ENCODE results near the gene WIPF1. TPM values are rescaled to one million over a fixed set of nuclear protein-coding genes. Genes with fewer than 3 reads are reported as not detected.

WIPF1 gene
- total and polyA plus RNA-seq, 10 donors = 74.9 to 265 (median 175) TPM

GRCh38 chr2:174544156-174544555 is 53.4 kb downstream of the WIPF1 start:
- DNase-seq = no peak
- TF ChIP-seq POLR2A (IDR thresholded peaks at IDR 0.05) = no peak
- no peak for TF ChIP-seq CTCF (IDR thresholded peaks at IDR 0.05 in 8 of 11, conservative IDR thresholded peaks at IDR 0.05 in 3 of 11)
- no peak for TF ChIP-seq POLR2AphosphoS5 (IDR thresholded peaks at IDR 0.05)
- H3K4me3 ChIP-seq = no peak overlapping the region
- H3K9me3 ChIP-seq = no peaks in the 10 kb centered on the region
- no peak overlapping the region for H3K27ac ChIP-seq
- WGBS, 5 donors = 70 to 82% (median 76%) methylated on average over 3 of the region's 3 CpGs
- H3K4me1 ChIP-seq = no peaks in the 10 kb centered on the region
- intact Hi-C loops (cut with DNase I; ENCODE audit: low total_unique reads) = no loop called here
- H3K36me3 ChIP-seq = no peaks in the 10 kb centered on the region
- H3K27me3 ChIP-seq (replicated peaks in 1 of 7) = no peaks in the 10 kb centered on the region

- intact Hi-C loops (cut with DNase I; ENCODE audit: low total_unique reads) = no loop called here
- no peak for DNase-seq
- H3K27ac ChIP-seq = no peak overlapping the region
- no peaks in the 10 kb centered on the region for H3K4me1 ChIP-seq
- no peaks in the 10 kb centered on the region for H3K9me3 ChIP-seq
- H3K4me3 ChIP-seq = no peak overlapping the region
- H3K36me3 ChIP-seq = no peaks in the 10 kb centered on the region
- peaks cover 0 to 15% (median 0%) of the 10 kb centered on the region in 7 donors for H3K27me3 ChIP-seq (replicated peaks in 1 of 7)
- 81 to 89% (median 82%) methylated on average over 5 of the region's 5 CpGs for WGBS, 5 donors
- no peak for TF ChIP-seq POLR2AphosphoS5 (IDR thresholded peaks at IDR 0.05)
- no peak for TF ChIP-seq CTCF (IDR thresholded peaks at IDR 0.05 in 8 of 11, conservative IDR thresholded peaks at IDR 0.05 in 3 of 11)
- no peak for TF ChIP-seq POLR2A (IDR thresholded peaks at IDR 0.05)
These were observed 56.7 kb downstream of the WIPF1 start for GRCh38 chr2:174540893-174541292.

- H3K27ac ChIP-seq = no peak overlapping the region
- WGBS, 5 donors = 83 to 90% (median 85%) methylated on average over 11 of the region's 11 CpGs
- H3K27me3 ChIP-seq (replicated peaks in 1 of 7) = peaks cover 0 to 15% (median 0%) of the 10 kb centered on the region in 7 donors
- no peak overlapping the region for H3K4me3 ChIP-seq
- H3K9me3 ChIP-seq = no peaks in the 10 kb centered on the region
- DNase-seq = no peak
- intact Hi-C loops (cut with DNase I; ENCODE audit: low total_unique reads) = no loop called here
- TF ChIP-seq POLR2AphosphoS5 (IDR thresholded peaks at IDR 0.05) (no peak), CTCF (IDR thresholded peaks at IDR 0.05 in 8 of 11, conservative IDR thresholded peaks at IDR 0.05 in 3 of 11) (no peak), POLR2A (IDR thresholded peaks at IDR 0.05) (no peak)
- no peaks in the 10 kb centered on the region for H3K4me1 ChIP-seq
- H3K36me3 ChIP-seq = no peaks in the 10 kb centered on the region
These were observed 61.6 kb downstream of the WIPF1 start for GRCh38 chr2:174535757-174536703.

GRCh38 chr2:174535083-174535482 is 62.5 kb downstream of the WIPF1 start:
- Histone ChIP-seq H3K4me1 (no peaks in the 10 kb centered on the region), H3K27ac (no peak overlapping the region), H3K36me3 (no peaks in the 10 kb centered on the region), H3K4me3 (no peak overlapping the region), H3K27me3 (replicated peaks in 1 of 7) (peaks cover 0 to 15% (median 0%) of the 10 kb centered on the region in 7 donors), H3K9me3 (no peaks in the 10 kb centered on the region)
- no peak for DNase-seq
- WGBS, 5 donors = 74 to 83% (median 80%) methylated on average over 3 of the region's 3 CpGs
- intact Hi-C loops (cut with DNase I; ENCODE audit: low total_unique reads) = no loop called here
- no peak for TF ChIP-seq POLR2AphosphoS5 (IDR thresholded peaks at IDR 0.05)
- no peak for TF ChIP-seq CTCF (IDR thresholded peaks at IDR 0.05 in 8 of 11, conservative IDR thresholded peaks at IDR 0.05 in 3 of 11)
- TF ChIP-seq POLR2A (IDR thresholded peaks at IDR 0.05) = no peak
